Measurements from ENCODE around the gene MPZL1. TPM values are rescaled to one million over a fixed set of nuclear protein-coding genes. Genes with fewer than 3 reads are reported as not detected.
A peak's percentile ranks its signal among the peaks of the same experiment; 100 is the strongest.

Gene MPZL1
- total RNA-seq, result 40.8 and 40.9 TPM in 2 replicates

DNA sequence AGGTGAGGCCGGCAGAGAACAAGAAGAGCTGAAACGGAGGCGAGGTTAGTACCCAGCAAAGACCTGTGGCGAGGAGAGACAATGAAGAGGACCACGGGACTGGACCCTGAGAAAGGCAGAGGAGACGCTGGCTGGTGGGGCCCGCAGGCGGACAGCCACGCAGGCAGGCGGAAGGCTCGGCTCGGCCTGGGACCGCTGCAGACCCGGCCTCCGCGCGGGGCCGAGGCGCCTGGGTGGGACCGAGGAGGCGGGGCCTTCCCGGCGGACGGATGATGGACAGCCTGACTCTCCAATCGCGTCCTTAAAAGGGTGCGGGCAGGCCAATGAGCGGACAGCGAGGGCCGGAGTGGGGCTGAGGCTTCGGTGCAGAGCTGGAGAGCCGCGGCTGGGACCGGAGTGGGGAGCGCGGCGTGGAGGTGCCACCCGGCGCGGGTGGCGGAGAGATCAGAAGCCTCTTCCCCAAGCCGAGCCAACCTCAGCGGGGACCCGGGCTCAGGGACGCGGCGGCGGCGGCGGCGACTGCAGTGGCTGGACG is at the start of gene MPZL1:
MPZL1 (plus strand) TSS at position 366 of the 535 bp plus-strand sequence. CDS start 170 bp downstream, outside the sequence.
- peaks cover 77% of the 10 kb centered on the region for H3K4me1 Mint-ChIP-seq (ENCODE audit: low read depth)
- DNase-seq (ENCODE audit: low spot score), result peak; percentile 92
- peak within 1 kb of the TSS; percentile 95 for H3K4me3 Mint-ChIP-seq
- no peaks in the 10 kb centered on the region for H3K9me3 Mint-ChIP-seq
- peaks cover 11% of the 10 kb centered on the region for H3K36me3 Mint-ChIP-seq (ENCODE audit: low read depth)
- no peaks in the 10 kb centered on the region for H3K27me3 Mint-ChIP-seq (ENCODE audit: insufficient read depth)
- intact Hi-C loops (cut with micrococcal nuclease), result loop anchor here (1.0 to 5.0 kb wide), 4 partner anchors 7 to 506 kb away; partner anchors contain the start of gene SFT2D2
- peak within 1 kb of the TSS; percentile 83 for H3K27ac Mint-ChIP-seq

DNA sequence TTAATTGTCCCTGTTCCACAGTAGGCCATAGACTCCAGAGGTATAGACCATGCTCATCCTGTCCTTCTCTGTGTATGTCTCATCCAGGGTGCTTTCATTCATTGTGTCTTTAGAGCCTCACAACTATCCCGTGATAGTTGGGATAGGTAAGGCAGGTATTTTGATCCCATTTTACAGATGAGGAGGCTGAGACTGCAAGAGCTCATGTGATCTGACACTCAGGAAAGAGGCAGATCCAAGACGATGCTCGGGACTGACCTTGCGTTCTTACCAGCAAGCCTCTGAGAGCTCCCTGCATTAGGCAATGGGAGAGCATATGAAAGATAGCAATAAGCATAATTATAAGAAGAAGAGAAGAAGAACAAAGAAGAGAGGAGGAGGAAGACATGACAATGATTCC is 49.0 kb upstream of the MPZL1 start:
- no peak for DNase-seq (ENCODE audit: low spot score)
- peak overlapping the region; percentile 49 for H3K27ac Mint-ChIP-seq
- H3K9me3 Mint-ChIP-seq, result no peaks in the 10 kb centered on the region
- H3K27me3 Mint-ChIP-seq (ENCODE audit: insufficient read depth), result no peaks in the 10 kb centered on the region
- H3K4me1 Mint-ChIP-seq (ENCODE audit: low read depth), result peaks cover 70% of the 10 kb centered on the region
- H3K4me3 Mint-ChIP-seq, result no peak overlapping the region
- intact Hi-C loops (cut with micrococcal nuclease), result no loop called here
- peaks cover 53% of the 10 kb centered on the region for H3K36me3 Mint-ChIP-seq (ENCODE audit: low read depth)

DNA sequence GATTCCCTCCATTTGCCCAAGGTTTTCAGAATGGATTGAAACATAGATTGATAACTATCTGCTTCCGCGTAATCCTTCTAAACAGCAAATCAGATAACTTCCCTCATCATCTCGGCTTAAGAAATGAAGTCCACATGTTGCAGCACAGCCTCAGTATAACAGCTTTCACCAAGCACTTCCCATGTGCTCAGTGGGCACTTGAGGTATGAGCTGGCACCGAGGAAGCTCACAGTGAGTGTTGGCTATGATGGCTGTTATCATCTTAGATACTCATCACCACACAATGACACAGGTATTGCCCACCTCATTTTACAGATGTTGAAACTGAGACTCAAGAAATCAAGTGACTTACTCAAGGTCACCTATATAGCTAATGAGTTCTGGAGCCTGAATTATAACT is 48.5 kb upstream of the MPZL1 start:
- Mint-ChIP-seq H3K27me3 (ENCODE audit: insufficient read depth) (no peaks in the 10 kb centered on the region), H3K4me3 (no peak overlapping the region), H3K4me1 (ENCODE audit: low read depth) (peaks cover 68% of the 10 kb centered on the region), H3K36me3 (ENCODE audit: low read depth) (peaks cover 53% of the 10 kb centered on the region), H3K9me3 (no peaks in the 10 kb centered on the region), H3K27ac (peak overlapping the region; percentile 32)
- intact Hi-C loops (cut with micrococcal nuclease), result no loop called here
- DNase-seq (ENCODE audit: low spot score), result no peak

DNA sequence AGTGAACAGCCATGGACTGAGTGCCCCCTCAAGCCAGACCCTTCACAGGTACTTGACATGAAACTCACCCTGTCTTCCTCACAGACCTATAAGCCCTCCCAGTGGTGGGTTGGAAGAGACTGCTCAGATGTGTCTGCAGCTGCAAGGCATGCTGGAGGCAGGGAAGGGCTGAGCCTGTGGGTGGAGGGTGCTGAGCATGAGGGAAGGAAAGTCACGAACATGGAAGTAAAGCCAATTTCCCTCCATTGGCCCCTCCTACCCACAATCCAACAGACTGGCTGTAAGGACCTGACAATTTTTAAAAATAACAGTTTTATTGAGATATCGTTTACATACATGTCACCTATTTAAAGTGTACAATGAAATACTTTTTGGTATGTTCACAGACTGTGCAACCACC is 47.6 kb upstream of the MPZL1 start:
- H3K27me3 Mint-ChIP-seq (ENCODE audit: insufficient read depth), result no peaks in the 10 kb centered on the region
- peaks cover 52% of the 10 kb centered on the region for H3K36me3 Mint-ChIP-seq (ENCODE audit: low read depth)
- no peak for DNase-seq (ENCODE audit: low spot score)
- intact Hi-C loops (cut with micrococcal nuclease), result no loop called here
- H3K27ac Mint-ChIP-seq, result no peak overlapping the region
- no peaks in the 10 kb centered on the region for H3K9me3 Mint-ChIP-seq
- H3K4me1 Mint-ChIP-seq (ENCODE audit: low read depth), result peaks cover 59% of the 10 kb centered on the region
- H3K4me3 Mint-ChIP-seq, result no peak overlapping the region

DNA sequence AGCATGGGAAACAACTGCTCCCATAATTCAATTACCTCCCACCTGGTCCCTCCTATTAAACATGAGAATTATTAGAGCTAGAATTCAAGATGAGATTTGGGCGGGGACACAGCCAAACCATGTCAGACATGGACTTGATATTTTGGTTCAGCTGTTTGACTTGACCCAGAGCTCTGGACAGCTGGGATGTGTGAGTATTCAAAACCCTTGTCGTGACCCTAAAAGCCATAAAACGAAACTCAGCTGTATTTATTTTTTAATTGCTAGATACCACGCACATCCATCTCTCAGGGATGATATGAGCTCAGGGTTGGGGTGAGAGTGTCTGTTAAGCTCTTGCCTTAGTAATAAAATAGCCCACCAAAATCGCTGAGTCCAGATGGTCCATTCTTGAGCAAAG is 46.3 kb upstream of the MPZL1 start:
- H3K36me3 Mint-ChIP-seq (ENCODE audit: low read depth), result peaks cover 51% of the 10 kb centered on the region
- H3K4me1 Mint-ChIP-seq (ENCODE audit: low read depth), result peaks cover 57% of the 10 kb centered on the region
- no peak for DNase-seq (ENCODE audit: low spot score)
- H3K27me3 Mint-ChIP-seq (ENCODE audit: insufficient read depth), result no peaks in the 10 kb centered on the region
- intact Hi-C loops (cut with micrococcal nuclease), result no loop called here
- H3K27ac Mint-ChIP-seq, result no peak overlapping the region
- H3K9me3 Mint-ChIP-seq, result no peaks in the 10 kb centered on the region
- no peak overlapping the region for H3K4me3 Mint-ChIP-seq

DNA sequence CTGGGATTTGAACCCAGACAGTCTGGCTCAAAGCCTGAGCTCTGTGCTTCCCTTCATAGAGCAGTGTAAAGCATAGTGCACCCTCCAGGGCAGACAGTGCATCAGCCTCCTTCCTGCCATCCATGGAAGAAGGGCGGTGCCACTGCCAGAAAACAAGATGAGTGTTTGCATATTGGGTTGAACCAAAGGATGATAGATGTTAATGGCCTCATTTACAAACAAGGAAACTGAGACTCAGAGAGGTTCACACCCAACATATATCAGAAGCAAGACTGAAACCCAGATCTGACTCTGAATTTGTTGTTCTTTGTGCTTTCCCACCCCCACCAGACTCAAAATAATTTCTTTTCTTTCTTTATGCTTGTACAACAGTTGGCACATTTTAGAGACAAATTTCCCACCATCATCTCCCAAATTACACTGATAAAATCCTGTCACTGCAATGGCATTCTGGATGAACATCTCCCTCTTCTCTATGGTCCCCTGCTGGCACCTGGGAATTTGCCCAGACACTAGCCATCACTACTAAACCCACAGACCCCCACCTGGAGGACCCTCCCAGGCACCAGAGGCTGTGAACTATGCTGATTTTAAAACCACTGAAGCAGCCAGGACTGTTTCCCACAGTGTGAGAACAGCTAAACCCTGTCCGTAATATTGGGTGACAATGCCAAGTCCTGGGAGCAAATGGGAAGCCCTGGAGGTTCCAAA is 45.4 kb upstream of the MPZL1 start:
- no peaks in the 10 kb centered on the region for H3K9me3 Mint-ChIP-seq
- DNase-seq (ENCODE audit: low spot score), result no peak
- H3K27ac Mint-ChIP-seq, result peak overlapping the region; percentile 24

DNA sequence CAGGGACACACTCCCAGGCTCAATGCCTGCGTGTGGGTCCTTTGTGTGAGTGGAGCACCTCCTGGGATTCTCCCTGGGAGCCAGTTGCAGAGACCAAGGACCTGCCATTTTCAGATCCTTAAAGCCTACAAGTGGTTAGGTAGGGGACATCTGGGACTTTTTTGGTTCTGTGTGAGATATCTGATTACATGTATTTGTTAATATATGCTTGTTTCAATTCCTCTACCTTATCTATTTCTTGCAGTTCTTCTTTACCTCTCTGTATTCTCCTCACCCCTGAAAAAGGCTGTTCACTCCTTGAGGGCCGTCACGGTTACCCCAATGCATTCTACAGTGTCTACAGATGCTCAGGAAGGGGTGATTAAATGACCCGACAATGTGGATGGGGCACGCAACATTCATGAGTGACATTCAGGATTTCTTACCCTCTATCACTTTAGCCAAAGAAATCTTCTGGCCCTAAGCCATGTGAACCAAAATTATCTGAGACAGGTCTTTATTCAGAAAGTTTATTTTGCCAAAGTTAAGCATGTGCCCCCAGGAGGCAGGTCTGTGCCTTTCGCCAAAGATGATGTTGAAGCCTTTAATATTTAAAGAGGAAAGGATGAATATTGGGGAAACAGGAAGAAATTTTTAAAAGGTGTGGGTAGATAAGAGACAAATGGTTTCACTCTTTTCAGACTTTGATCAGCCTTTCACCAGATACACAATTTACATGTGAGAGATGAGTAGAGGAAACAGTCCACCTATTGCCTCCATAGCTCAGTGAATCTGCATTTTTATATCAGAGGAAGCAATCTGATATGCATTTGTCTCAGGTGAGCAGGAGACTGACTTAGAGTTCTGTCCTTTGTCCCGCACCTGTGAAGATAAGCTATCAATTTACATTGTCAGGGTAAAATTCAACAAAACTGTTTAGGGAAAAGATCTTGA is 44.6 kb upstream of the MPZL1 start:
- intact Hi-C loops (cut with micrococcal nuclease), result no loop called here

More for the DNA sequence above, 45.4 kb upstream of the MPZL1 start:
- intact Hi-C loops (cut with micrococcal nuclease), result no loop called here
- no peak overlapping the region for H3K4me3 Mint-ChIP-seq
- no peaks in the 10 kb centered on the region for H3K27me3 Mint-ChIP-seq (ENCODE audit: insufficient read depth)
- H3K4me1 Mint-ChIP-seq (ENCODE audit: low read depth), result peaks cover 48% of the 10 kb centered on the region
- H3K36me3 Mint-ChIP-seq (ENCODE audit: low read depth), result peaks cover 42% of the 10 kb centered on the region

DNA sequence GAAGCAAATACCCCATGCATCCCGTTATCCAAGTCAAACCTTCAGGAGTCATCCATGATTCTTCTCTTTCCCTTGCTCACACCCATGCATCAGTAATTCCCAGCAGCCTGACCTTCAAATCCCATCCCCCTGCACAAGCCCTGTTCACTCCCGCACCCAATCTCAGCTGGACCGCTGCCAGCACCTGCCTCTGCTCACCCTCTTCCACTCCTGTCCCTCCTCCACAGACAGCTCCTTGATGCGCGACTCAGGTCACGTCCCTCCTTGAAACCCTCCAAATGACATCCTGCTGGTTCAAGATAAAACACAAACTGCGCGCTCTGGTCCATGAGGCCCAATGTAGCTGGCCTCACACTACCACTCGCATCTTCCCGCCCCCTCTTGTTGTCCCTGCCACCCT is 43.4 kb upstream of the MPZL1 start:
- no peak overlapping the region for H3K27ac Mint-ChIP-seq
- peaks cover 35% of the 10 kb centered on the region for H3K4me1 Mint-ChIP-seq (ENCODE audit: low read depth)
- H3K36me3 Mint-ChIP-seq (ENCODE audit: low read depth), result peaks cover 33% of the 10 kb centered on the region
- H3K4me3 Mint-ChIP-seq, result no peak overlapping the region
- DNase-seq (ENCODE audit: low spot score), result no peak
- intact Hi-C loops (cut with micrococcal nuclease), result no loop called here
- no peaks in the 10 kb centered on the region for H3K27me3 Mint-ChIP-seq (ENCODE audit: insufficient read depth)
- no peaks in the 10 kb centered on the region for H3K9me3 Mint-ChIP-seq

More for the DNA sequence above, 44.6 kb upstream of the MPZL1 start:
- H3K9me3 Mint-ChIP-seq, result no peaks in the 10 kb centered on the region
- DNase-seq (ENCODE audit: low spot score), result no peak
- H3K27ac Mint-ChIP-seq, result peak overlapping the region; percentile 10
- H3K4me3 Mint-ChIP-seq, result no peak overlapping the region
- H3K27me3 Mint-ChIP-seq (ENCODE audit: insufficient read depth), result no peaks in the 10 kb centered on the region
- H3K4me1 Mint-ChIP-seq (ENCODE audit: low read depth), result peaks cover 46% of the 10 kb centered on the region
- peaks cover 38% of the 10 kb centered on the region for H3K36me3 Mint-ChIP-seq (ENCODE audit: low read depth)

DNA sequence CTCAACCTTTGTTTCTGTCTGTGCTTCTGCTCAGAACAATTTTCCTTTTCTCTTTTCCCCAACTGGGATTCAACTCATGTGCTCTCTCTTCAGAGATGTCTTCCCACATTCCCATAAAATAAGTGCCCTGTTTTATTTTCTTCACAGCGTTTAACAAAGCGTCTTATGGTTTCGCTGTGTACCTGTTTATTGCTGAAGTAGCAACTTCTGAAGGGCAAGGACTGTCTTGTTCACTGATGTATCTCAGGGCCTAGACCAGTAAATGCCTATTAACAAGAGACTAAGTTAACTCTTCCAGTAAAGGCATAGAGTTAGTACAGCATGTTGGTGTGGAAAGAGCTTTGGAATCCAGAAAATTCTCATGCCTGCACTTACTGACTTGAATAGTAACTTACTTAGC is 42.9 kb upstream of the MPZL1 start:
- peaks cover 32% of the 10 kb centered on the region for H3K36me3 Mint-ChIP-seq (ENCODE audit: low read depth)
- no peaks in the 10 kb centered on the region for H3K9me3 Mint-ChIP-seq
- peaks cover 31% of the 10 kb centered on the region for H3K4me1 Mint-ChIP-seq (ENCODE audit: low read depth)
- H3K27me3 Mint-ChIP-seq (ENCODE audit: insufficient read depth), result no peaks in the 10 kb centered on the region
- intact Hi-C loops (cut with micrococcal nuclease), result no loop called here
- no peak for DNase-seq (ENCODE audit: low spot score)
- no peak overlapping the region for H3K4me3 Mint-ChIP-seq
- no peak overlapping the region for H3K27ac Mint-ChIP-seq

DNA sequence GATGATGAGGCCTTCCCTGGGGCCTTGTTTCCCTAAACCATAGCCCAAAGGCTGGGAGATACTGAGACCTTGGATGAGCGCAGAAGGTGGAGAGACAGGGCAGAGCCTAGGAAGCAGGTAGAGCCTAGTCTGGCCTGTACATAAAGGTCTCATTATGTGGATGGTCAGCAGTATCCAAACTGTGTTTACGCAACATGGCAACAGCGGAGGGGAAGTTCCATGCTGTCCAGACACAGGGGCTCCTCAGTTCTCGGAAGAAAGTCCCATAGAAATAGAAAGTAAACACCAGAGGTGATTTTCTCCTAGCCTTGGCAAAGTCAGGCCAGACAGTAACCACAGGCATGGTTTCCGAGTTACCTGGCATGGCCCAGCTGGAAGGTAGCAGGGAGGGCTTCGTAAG is 42.1 kb upstream of the MPZL1 start:
- Mint-ChIP-seq H3K27me3 (ENCODE audit: insufficient read depth) (no peaks in the 10 kb centered on the region), H3K4me3 (no peak overlapping the region), H3K36me3 (ENCODE audit: low read depth) (peaks cover 30% of the 10 kb centered on the region), H3K27ac (no peak overlapping the region), H3K4me1 (ENCODE audit: low read depth) (peaks cover 27% of the 10 kb centered on the region), H3K9me3 (no peaks in the 10 kb centered on the region)
- DNase-seq (ENCODE audit: low spot score), result no peak
- intact Hi-C loops (cut with micrococcal nuclease), result no loop called here

DNA sequence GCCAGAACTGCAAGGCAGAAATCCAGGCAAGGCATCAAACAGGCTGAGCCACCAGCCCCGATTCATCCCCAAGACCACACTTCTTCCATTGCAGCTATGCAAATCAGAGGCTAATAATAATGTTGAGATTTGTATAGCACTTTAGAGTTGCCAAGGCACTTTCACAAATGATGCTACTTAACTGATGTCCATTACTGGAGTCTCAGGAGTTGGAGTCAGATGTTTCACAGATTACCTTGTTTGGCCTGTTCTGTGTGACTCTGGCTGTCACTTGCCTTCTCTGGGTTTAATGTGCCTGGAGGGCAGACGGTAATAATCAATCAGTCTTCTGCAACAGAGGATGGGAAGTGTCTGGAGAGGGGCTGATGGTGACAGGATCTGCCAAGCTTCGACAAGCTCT is 40.8 kb upstream of the MPZL1 start:
- peaks cover 32% of the 10 kb centered on the region for H3K36me3 Mint-ChIP-seq (ENCODE audit: low read depth)
- no peaks in the 10 kb centered on the region for H3K9me3 Mint-ChIP-seq
- no peak overlapping the region for H3K4me3 Mint-ChIP-seq
- intact Hi-C loops (cut with micrococcal nuclease), result no loop called here
- peaks cover 24% of the 10 kb centered on the region for H3K4me1 Mint-ChIP-seq (ENCODE audit: low read depth)
- DNase-seq (ENCODE audit: low spot score), result no peak
- H3K27me3 Mint-ChIP-seq (ENCODE audit: insufficient read depth), result no peaks in the 10 kb centered on the region
- H3K27ac Mint-ChIP-seq, result no peak overlapping the region

DNA sequence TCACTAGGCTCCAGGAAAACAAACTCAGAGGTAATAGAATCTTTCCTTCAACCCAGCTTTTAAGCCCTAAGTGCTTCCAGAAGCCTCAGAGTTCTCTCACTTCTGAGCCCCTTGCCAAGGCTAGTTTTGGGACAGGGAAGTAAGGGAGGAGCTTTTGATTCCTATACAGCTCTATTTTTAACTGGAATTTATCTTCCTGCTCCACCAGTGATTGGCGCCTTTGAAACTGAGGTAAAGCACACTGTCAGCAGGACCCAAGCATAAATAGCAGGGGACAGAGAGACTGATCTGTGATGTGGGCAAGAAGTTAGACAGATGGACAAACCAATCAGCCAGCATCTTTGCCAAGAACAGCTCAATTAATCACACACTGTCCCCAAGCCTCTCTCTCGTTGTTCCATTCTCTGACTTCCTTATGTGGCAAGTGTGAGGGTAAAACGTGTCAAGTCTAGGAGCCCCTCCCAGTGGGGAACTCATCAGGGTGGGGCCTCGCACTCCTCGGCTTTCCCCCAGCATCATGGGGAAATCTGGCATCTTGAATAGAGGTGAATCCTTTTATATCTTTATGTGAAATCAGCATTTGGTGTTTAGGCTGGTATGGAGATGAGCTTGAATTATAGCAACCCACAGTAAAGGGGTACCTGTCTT is 40.2 kb upstream of the MPZL1 start:
- no peak overlapping the region for H3K4me3 Mint-ChIP-seq
- intact Hi-C loops (cut with micrococcal nuclease), result no loop called here
- no peaks in the 10 kb centered on the region for H3K9me3 Mint-ChIP-seq
- no peak for DNase-seq (ENCODE audit: low spot score)
- H3K36me3 Mint-ChIP-seq (ENCODE audit: low read depth), result peaks cover 31% of the 10 kb centered on the region
- no peaks in the 10 kb centered on the region for H3K27me3 Mint-ChIP-seq (ENCODE audit: insufficient read depth)
- H3K4me1 Mint-ChIP-seq (ENCODE audit: low read depth), result peaks cover 24% of the 10 kb centered on the region
- H3K27ac Mint-ChIP-seq, result peak overlapping the region; percentile 56

All from activated T-helper 1 cell treated with anti-CD3 and anti-CD28 coated beads, Interleukin-12 subunit alpha, Interleukin-12 subunit beta, Interleukin-2, Interleukin-4 antibody, amounts not matched to agents 30 ng/mL and 10 ng/mL and 1 ng/mL, durations not matched to agents 14 hours and 24 hours and 36 hours (primary cell).